OCI-LY3 (cell line): ENCODE measurements around the gene C2orf80.

Experiments used
- CTCF ChIP-seq: fragments of 200-600, 300-600 bp; sonication (generic); IDR thresholded peaks from 2 replicates; pipeline ENCODE4 v1.5.1; 2014; ENCODE audit warnings: antibody characterized with exemption, low read length, low read depth
- EZH2phosphoT487 ChIP-seq: fragments of 200-600 bp; shearing (Covaris generic); IDR thresholded peaks from 2 replicates; pipeline ENCODE4 v1.6.1; 2018; ENCODE audit warnings: antibody characterized with exemption, mixed run types, low read depth

- TF ChIP-seq CTCF (no peak), EZH2phosphoT487 (no peak)
Observed at GRCh38 chr2:208207769-208208168, 17.9 kb upstream of the C2orf80 start.
